Stomach (tissue), 4 donors: ENCODE data around the gene OAS1.

Experiments used
- POLR2A ChIP-seq, 4 donors: fragments of 450-650 bp; IDR thresholded peaks; one replicate each; pipeline ENCODE4 v1.6.1; 2016; ENCODE audit warnings: antibody characterized with exemption in 4 of 4, control low read depth in 2 of 4, mild to moderate bottlenecking in 1 of 4, moderate library complexity in 1 of 4
- TF ChIP-seq, protein P1 (sequence below), 7 experiments: fragments of 450-650 bp in 4 of 7; fragments of 200-600 bp in 3 of 7; sonication (generic) in 3 of 7; IDR thresholded peaks; one replicate each; pipeline ENCODE4 v1.5.1; 2016 to 2019; ENCODE audit warnings: antibody characterized with exemption in 7 of 7, control low read depth in 2 of 7, mild to moderate bottlenecking in 1 of 7

DNA sequence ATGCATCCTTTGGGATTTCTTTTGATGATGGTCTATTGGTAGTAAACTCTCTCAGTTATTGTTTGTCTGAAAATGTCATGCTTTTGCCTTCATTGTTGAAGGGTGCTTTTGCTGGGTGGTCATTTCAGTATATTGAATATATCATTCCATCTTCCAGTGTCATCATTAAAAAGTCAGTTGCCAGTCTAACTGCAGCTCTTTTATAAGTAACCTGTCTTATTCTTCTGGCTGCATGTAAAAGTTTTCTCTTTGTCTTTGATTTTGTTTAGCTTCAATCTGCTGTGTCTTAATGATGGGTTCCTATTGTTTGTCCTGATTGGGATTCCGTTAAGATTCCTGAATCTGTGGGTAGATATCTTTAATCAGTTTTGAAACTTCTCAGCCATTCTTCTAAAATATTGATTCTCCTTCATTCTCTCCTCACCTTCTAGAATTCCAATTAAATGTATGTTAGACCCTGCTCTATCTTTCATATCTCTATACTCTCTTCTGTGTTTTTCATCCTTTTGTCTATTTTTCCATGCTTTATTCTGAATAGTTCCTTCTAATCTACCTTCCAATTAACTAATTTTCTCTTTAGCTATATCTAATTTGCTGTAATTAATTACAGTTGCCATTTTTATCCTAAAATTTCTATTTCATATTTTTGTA is 6.4 kb downstream of the OAS1 start:
- no peak for TF ChIP-seq POLR2A (IDR thresholded peaks at IDR 0.05)
- TF ChIP-seq, protein P1, sequence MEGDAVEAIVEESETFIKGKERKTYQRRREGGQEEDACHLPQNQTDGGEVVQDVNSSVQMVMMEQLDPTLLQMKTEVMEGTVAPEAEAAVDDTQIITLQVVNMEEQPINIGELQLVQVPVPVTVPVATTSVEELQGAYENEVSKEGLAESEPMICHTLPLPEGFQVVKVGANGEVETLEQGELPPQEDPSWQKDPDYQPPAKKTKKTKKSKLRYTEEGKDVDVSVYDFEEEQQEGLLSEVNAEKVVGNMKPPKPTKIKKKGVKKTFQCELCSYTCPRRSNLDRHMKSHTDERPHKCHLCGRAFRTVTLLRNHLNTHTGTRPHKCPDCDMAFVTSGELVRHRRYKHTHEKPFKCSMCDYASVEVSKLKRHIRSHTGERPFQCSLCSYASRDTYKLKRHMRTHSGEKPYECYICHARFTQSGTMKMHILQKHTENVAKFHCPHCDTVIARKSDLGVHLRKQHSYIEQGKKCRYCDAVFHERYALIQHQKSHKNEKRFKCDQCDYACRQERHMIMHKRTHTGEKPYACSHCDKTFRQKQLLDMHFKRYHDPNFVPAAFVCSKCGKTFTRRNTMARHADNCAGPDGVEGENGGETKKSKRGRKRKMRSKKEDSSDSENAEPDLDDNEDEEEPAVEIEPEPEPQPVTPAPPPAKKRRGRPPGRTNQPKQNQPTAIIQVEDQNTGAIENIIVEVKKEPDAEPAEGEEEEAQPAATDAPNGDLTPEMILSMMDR (IDR thresholded peaks at IDR 0.05): no peak
